ENCODE data around the gene KCNQ1. TPM values are rescaled to one million over a fixed set of nuclear protein-coding genes. Genes with fewer than 3 reads are reported as not detected.

The KCNQ1 gene
- total RNA-seq, 3 donors from 2014 or later, result 3.6 to 6.2 (median 5.1) TPM

GRCh38 chr11:2804189-2804588 is 359.4 kb downstream of the KCNQ1 start:
- intact Hi-C loops (cut with DNase I; ENCODE audit: low total_unique reads), result no loop called here
- Histone ChIP-seq H3K9me3 (no peaks in the 10 kb centered on the region), H3K27me3 (no peaks in the 10 kb centered on the region), H3K27ac (peak overlapping the region in 1 of 2 donors; percentile 93), H3K4me1 (peaks cover 10 to 16% of the 10 kb centered on the region in 2 donors), H3K4me3 (no peak overlapping the region), H3K36me3 (no peaks in the 10 kb centered on the region)
- TF ChIP-seq CTCF (IDR thresholded peaks at IDR 0.05), result no peak
- TF ChIP-seq POLR2AphosphoS5 (IDR thresholded peaks at IDR 0.05), result no peak
- no peak for TF ChIP-seq POLR2A (IDR thresholded peaks at IDR 0.05)
- peak in 1 of 2 donors; percentile 25 for DNase-seq (ENCODE audit: low spot score in 2 of 2)

DNA sequence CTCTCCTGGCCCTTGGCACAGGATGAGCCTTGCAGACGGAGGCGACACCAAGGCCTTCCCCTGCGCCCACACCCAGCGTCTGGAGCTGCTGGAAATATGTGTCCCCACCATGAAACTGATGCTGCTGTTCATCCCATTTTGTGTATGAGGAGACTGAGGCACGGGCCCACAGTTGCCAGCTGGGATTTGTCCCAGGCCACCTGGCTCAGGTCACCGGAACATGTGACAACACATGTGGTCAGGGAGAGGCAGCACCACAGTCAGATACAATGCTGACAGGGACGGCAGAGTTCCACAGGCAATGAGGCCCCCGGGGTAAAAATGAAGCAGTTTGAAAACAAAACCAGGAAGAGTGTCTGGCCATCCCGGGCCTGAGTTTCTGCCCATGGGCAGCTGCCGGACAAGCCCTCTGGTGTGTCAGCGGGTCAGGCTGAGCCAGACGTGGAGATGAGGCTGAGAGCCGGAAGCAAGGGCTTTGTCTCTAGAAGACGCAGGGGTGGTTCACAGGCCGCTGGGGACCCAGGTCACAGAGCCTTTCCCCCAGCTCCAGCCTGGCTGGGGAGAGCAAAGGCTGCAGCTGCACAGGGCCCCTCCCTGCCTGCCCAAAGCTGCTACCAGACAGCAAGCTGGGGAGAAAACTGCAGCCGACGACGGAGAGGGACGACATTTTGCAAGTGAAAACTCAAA is 360.0 kb downstream of the KCNQ1 start:
- Histone ChIP-seq H3K27ac (peak overlapping the region; percentile 83 to 93), H3K36me3 (no peaks in the 10 kb centered on the region), H3K9me3 (no peaks in the 10 kb centered on the region), H3K4me3 (no peak overlapping the region), H3K4me1 (peaks cover 10 to 16% of the 10 kb centered on the region in 2 donors), H3K27me3 (no peaks in the 10 kb centered on the region)
- peak; percentile 27 to 51 for DNase-seq (ENCODE audit: low spot score in 2 of 2)
- TF ChIP-seq POLR2AphosphoS5 (IDR thresholded peaks at IDR 0.05), result no peak
- no peak for TF ChIP-seq CTCF (IDR thresholded peaks at IDR 0.05)
- no peak for TF ChIP-seq POLR2A (IDR thresholded peaks at IDR 0.05)
- intact Hi-C loops (cut with DNase I; ENCODE audit: low total_unique reads), result no loop called here

DNA sequence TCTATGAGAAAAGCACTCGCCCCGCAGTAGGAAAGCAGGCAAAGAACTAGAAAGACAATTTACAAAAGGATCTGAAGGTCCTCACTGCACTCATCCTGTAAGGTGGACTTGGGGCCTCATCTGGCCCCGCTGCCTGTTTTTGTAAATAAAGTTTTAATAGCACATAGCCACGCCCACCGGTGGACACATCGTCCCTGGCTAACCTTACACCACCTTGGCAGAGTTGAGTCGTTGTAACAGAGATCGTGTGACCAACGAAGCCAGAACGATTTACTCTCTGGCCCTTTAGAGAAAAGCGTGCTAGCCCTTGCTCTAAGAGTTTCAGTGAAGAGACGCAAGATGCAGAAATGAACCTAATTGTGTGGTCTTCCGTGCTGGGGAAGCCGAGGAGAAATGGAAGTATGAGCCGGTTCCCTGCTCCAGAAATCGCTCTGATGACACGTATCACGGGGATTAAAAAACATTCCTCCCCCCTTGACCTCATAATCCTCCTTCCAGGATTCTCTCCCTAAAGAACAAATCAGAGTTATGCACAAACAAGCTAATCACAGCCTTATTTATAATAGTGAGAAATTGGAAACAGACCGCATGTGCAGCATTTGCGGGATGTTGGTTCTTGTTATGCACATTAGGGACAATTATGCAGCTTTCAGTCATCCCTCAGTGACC is 360.7 kb downstream of the KCNQ1 start:
- peak; percentile 21 to 41 for DNase-seq (ENCODE audit: low spot score in 2 of 2)
- TF ChIP-seq POLR2A (IDR thresholded peaks at IDR 0.05) (no peak), CTCF (IDR thresholded peaks at IDR 0.05) (no peak), POLR2AphosphoS5 (IDR thresholded peaks at IDR 0.05) (no peak)
- Histone ChIP-seq H3K27ac (peak overlapping the region; percentile 83 to 93), H3K27me3 (no peaks in the 10 kb centered on the region), H3K36me3 (no peaks in the 10 kb centered on the region), H3K9me3 (no peaks in the 10 kb centered on the region), H3K4me3 (no peak overlapping the region), H3K4me1 (peaks cover 10 to 16% of the 10 kb centered on the region in 2 donors)
- intact Hi-C loops (cut with DNase I; ENCODE audit: low total_unique reads), result no loop called here

GRCh38 chr11:2806351-2807024 is 361.7 kb downstream of the KCNQ1 start:
- intact Hi-C loops (cut with DNase I; ENCODE audit: low total_unique reads), result no loop called here
- Histone ChIP-seq H3K27me3 (no peaks in the 10 kb centered on the region), H3K27ac (peak overlapping the region; percentile 83 to 93), H3K4me3 (peak overlapping the region in 2 of 3 donors; percentile 35 to 58), H3K36me3 (no peaks in the 10 kb centered on the region), H3K4me1 (peaks cover 10 to 16% of the 10 kb centered on the region in 2 donors), H3K9me3 (no peaks in the 10 kb centered on the region)
- TF ChIP-seq POLR2A (IDR thresholded peaks at IDR 0.05) (no peak), POLR2AphosphoS5 (IDR thresholded peaks at IDR 0.05) (no peak), CTCF (IDR thresholded peaks at IDR 0.05) (no peak)
- DNase-seq (ENCODE audit: low spot score in 2 of 2), result peak; percentile 26 to 51
